OCI-LY7 (cell line): ENCODE results near the gene INPP5B. TPM values are rescaled to one million over a fixed set of nuclear protein-coding genes. Genes with fewer than 3 reads are reported as not detected.
A peak's percentile ranks its signal among the peaks of the same experiment; 100 is the strongest.

Experiments used
- BruUV-seq: library from RNA; stranded (reverse); fragments of 400-500 nt; replicated peaks from 2 replicates; lab custom pipeline; 2021; lab: Mats Ljungman, UMichigan
- CTCF ChIA-PET: fragments of 300-600 bp; sonication (Branson Sonifier 250); formaldehyde crosslinking; loops from one replicate; lab custom pipeline; 2022; ENCODE audit warnings: antibody characterized with exemption; ENCODE audit not compliant: unreplicated experiment; lab: Charles Lee
- POLR2A ChIA-PET: fragments of 300-600 bp; sonication (Branson Sonifier 250); formaldehyde crosslinking; loops from one replicate; lab custom pipeline; 2022; ENCODE audit warnings: antibody characterized with exemption; lab: Charles Lee
- DNase-seq: peaks from one replicate; pipeline ENCODE4 v3.0.0-alpha.2; 2015; ENCODE audit warnings: low spot score
- H2AFZ ChIP-seq: fragments of 200-600 bp; sonication (generic), shearing (Covaris generic); 2 replicates; pipeline ENCODE4 v1.6.1; 2014; ENCODE audit warnings: mild to moderate bottlenecking, antibody characterized with exemption, low read length, moderate library complexity
- H3K27ac ChIP-seq: fragments of 200-600 bp; sonication (generic); 2 replicates; pipeline ENCODE4 v1.5.1; 2014; ENCODE audit warnings: mixed run types, low read depth, mild to moderate bottlenecking, moderate library complexity, low read length, inconsistent platforms; ENCODE audit not compliant: poor library complexity, severe bottlenecking
- H3K36me3 ChIP-seq: fragments of 200-600 bp; sonication (generic); 2 replicates; pipeline ENCODE4 v1.6.1; 2014; ENCODE audit warnings: mild to moderate bottlenecking, antibody characterized with exemption, low read length, moderate library complexity, mixed read lengths; ENCODE audit not compliant: insufficient read depth
- H3K4me1 ChIP-seq: fragments of 200-600 bp; sonication (generic); 2 replicates; pipeline ENCODE4 v1.5.1; 2014; ENCODE audit warnings: mild to moderate bottlenecking, low read length; ENCODE audit not compliant: insufficient read depth, poor library complexity, severe bottlenecking
- H3K4me2 ChIP-seq: fragments of 200-600 bp; sonication (generic); 2 replicates; pipeline ENCODE4 v1.6.1; 2014; ENCODE audit warnings: mild to moderate bottlenecking, low read length
- H3K4me3 ChIP-seq: fragments of 200-600 bp; sonication (generic); 2 replicates; pipeline ENCODE4 v1.5.1; 2014; ENCODE audit warnings: mild to moderate bottlenecking, low read depth, low read length; ENCODE audit not compliant: poor library complexity, severe bottlenecking
- H3K79me2 ChIP-seq: fragments of 200-600 bp; sonication (generic); 2 replicates; pipeline ENCODE4 v1.6.1; 2016; ENCODE audit warnings: low read depth, mild to moderate bottlenecking, low read length, moderate library complexity, mixed read lengths; ENCODE audit not compliant: insufficient read depth
- H3K9me2 ChIP-seq: fragments of 200-600 bp; sonication (generic); 2 replicates; pipeline ENCODE4 v1.6.1; 2016; ENCODE audit warnings: mild to moderate bottlenecking, low read length, mixed read lengths; ENCODE audit not compliant: insufficient read depth
- H3K9me3 ChIP-seq: fragments of 200-600 bp; sonication (generic); 2 replicates; pipeline ENCODE4 v1.6.1; 2014; ENCODE audit warnings: mild to moderate bottlenecking, mixed run types, low read length, mixed read lengths
- H4K20me1 ChIP-seq: fragments of 200-600 bp; sonication (generic); 2 replicates; pipeline ENCODE4 v1.6.1; 2014; ENCODE audit warnings: mild to moderate bottlenecking, antibody characterized with exemption, low read length, moderate library complexity, mixed read lengths; ENCODE audit not compliant: insufficient read depth
- CTCF ChIP-seq: fragments of 200-600 bp; sonication (generic); conservative IDR thresholded peaks from 2 replicates; pipeline ENCODE4 v1.5.1; 2014; ENCODE audit warnings: mild to moderate bottlenecking, antibody characterized with exemption, low read length, moderate library complexity, mixed read lengths
- EZH2phosphoT487 ChIP-seq: fragments of 200-600 bp; sonication (generic); IDR thresholded peaks from 2 replicates; pipeline ENCODE4 v1.6.1; 2018; ENCODE audit warnings: low read depth, borderline replicate concordance, mild to moderate bottlenecking, mixed run types, antibody characterized with exemption, low read length, moderate library complexity, mixed read lengths
- intact Hi-C: fragments of 100-400 bp; cut with micrococcal nuclease; formaldehyde crosslinking; loops from one replicate; pipeline ENCODE4 v1.10.0; 2022; ENCODE audit not compliant: unreplicated experiment
- total RNA-seq, 2 experiments: library from RNA; depleted of rRNA in 1 of 2; stranded (reverse); fragments of >200 nt in 1 of 2; shearing (Covaris generic) in 1 of 2; gene quantifications; 2 replicates each; pipeline ENCODE4 v1.2.3, GENCODE V29; 2014 to 2022

Gene INPP5B
- total RNA-seq, 2 experiments from 2014 or later, result 49.7 to 63.0 TPM

- Histone ChIP-seq H3K4me2 (no peak overlapping the region), H2AFZ (peak overlapping the region; percentile 87), H3K9me3 (no peaks in the 10 kb centered on the region), H3K4me1 (peaks cover 29% of the 10 kb centered on the region), H3K27ac (no peak overlapping the region), H3K9me2 (no peaks in the 10 kb centered on the region), H4K20me1 (no peaks in the 10 kb centered on the region), H3K79me2 (no peaks in the 10 kb centered on the region), H3K4me3 (no peak overlapping the region), H3K36me3 (no peaks in the 10 kb centered on the region)
- BruUV-seq, result no TSS peak
- DNase-seq, result no peak
- intact Hi-C loops, result loop anchor here (5.0 kb wide), 1 partner anchor 103 kb away; no protein-coding TSS in a partner anchor
- CTCF ChIA-PET, result no interaction called here
- TF ChIP-seq CTCF (no peak), EZH2phosphoT487 (no peak)
- POLR2A ChIA-PET, result no interaction called here
Measured at GRCh38 chr1:37994886-37995566, 48.2 kb upstream of the INPP5B start.

- Histone ChIP-seq H2AFZ (peak overlapping the region; percentile 56; the same call in 1 of the 2 replicates), H3K4me1 (peaks cover 12% of the 10 kb centered on the region), H3K4me2 (peak overlapping the region; percentile 85), H3K9me2 (no peaks in the 10 kb centered on the region), H3K9me3 (no peaks in the 10 kb centered on the region), H4K20me1 (peaks cover 7% of the 10 kb centered on the region; the same call in 1 of the 2 replicates), H3K36me3 (peaks cover 41% of the 10 kb centered on the region), H3K4me3 (peak overlapping the region; percentile 100), H3K27ac (peak overlapping the region; percentile 71), H3K79me2 (peaks cover 31% of the 10 kb centered on the region)
- intact Hi-C loops, result loop anchor here (2.0 to 10.0 kb wide), 2 partner anchors 67 to 295 kb away; partner anchors contain the start of gene CDCA8
- ChIA-PET CTCF (no interaction called here), POLR2A (interaction anchor here (0.6 to 1.7 kb wide), 2 partner anchors 22 to 67 kb away, joined by 3 to 7 read pairs; no protein-coding TSS in a partner anchor)
- TF ChIP-seq EZH2phosphoT487 (no peak), CTCF (no peak)
- BruUV-seq, result TSS peak; percentile 82
- peak; percentile 56 for DNase-seq
Measured at GRCh38 chr1:37989361-37989930, 42.6 kb upstream of the INPP5B start.
